Ammon's horn (tissue), 1 donor: Measurements from ENCODE around the gene RBM46.

Experiments
- DNase-seq: peaks from one replicate; pipeline ENCODE4 v3.0.0-alpha.2; 2016; ENCODE audit warnings: low spot score

Gene RBM46, protein sequence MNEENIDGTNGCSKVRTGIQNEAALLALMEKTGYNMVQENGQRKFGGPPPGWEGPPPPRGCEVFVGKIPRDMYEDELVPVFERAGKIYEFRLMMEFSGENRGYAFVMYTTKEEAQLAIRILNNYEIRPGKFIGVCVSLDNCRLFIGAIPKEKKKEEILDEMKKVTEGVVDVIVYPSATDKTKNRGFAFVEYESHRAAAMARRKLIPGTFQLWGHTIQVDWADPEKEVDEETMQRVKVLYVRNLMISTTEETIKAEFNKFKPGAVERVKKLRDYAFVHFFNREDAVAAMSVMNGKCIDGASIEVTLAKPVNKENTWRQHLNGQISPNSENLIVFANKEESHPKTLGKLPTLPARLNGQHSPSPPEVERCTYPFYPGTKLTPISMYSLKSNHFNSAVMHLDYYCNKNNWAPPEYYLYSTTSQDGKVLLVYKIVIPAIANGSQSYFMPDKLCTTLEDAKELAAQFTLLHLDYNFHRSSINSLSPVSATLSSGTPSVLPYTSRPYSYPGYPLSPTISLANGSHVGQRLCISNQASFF

DNA sequence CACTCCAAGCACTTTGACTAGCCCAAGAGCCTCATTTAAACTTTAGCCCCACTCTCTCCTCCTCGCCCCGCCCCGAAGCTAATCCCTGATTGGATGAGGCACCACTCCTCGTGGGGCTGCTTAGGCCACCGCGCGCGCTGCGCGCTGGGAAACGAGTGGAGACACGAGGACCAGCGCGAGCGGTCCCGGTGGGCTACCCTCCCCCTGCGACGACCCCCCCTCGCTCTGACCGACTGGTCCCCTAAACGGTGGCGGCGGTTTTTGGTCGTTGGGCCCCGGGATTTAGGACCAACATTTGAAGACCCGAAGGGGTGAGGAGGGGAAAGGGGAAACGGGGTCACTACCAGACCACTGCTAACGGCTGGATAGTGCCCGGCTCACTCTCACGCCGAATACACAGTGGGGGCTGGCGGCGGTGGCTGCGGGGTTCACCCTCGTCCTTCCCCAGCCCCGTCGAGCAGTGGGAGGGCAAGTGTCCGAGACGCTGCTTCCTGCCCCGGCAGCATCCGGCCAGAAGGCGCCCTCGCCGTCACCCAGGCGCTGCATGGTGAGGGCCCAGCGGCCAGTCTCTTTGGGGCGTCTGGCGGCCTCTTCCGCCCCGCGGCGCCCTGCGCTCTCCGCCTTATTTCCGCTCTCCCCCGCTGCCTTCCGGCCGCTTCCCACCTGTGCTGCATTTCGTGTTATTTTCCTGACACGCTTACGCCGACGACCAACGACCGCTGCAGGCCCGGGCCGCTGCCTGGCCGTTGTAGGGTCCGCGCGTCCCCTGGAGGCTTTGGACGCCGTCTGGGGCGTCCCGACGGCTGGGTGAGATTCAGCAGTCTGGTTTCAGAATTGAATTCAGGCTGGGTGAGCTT, at the start of gene RBM46:
TSS of gene RBM46 (plus strand) at position 147 of the 857 bp plus-strand sequence. CDS start 15,481 bp downstream, outside the sequence.
- no peak for DNase-seq

DNA sequence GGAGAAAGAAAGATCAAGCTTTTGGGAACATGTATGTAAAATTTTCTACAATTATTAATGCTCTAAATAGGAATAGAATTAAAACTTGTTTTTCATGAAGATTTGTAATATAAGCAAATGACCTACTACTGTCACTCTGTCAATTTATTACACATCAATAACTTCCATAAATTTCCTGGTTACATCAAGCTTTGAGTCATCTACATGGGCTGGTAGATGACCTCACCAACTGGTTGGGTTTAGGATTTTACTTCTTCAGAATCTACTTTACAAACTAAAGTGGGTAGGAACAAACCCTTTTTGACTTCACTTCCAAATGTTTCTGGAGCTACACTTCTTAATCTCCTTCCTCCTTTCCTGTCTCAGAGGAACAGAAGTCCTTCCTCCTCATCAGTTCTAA, 49.3 kb upstream of the RBM46 start:
- no peak for DNase-seq

DNA sequence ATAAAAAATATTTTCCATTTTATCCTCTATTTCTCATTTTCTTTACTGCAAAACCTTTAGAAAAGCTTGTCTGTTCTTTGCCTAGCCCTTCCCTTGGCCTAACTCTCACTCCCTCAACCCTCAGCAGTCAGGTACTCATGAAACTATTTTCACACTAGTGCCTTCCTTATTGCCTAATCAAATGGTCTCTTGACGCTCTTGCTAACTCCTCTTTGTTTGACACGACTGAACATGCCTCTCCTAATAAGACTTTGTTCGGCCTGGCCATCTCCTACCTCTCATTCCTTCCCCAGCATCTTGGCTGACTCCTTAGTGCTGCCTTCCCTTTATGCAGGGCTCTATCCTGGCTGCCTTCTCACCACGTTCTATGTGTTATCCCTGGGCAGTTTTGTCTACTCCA, 48.4 kb upstream of the RBM46 start:
- no peak for DNase-seq

DNA sequence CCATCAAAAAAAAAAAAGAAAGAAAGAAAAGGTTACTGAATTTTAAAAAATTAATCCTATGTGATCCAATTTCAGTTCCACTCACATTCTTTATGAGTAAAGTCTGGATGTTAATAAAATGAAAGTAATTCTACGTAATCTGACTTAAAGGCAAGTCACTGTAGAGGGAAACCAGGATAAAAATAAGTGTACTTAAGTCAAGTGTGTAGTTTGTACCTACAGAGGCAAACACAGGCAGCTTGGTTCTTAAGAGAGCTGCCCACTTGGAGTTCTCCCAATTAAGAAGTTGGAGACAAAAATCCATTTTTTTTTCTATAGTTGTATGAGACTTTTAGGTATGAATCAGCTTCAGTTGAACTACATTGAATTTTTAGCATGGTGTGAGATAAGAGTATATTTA, 44.3 kb upstream of the RBM46 start:
- no peak for DNase-seq

DNA sequence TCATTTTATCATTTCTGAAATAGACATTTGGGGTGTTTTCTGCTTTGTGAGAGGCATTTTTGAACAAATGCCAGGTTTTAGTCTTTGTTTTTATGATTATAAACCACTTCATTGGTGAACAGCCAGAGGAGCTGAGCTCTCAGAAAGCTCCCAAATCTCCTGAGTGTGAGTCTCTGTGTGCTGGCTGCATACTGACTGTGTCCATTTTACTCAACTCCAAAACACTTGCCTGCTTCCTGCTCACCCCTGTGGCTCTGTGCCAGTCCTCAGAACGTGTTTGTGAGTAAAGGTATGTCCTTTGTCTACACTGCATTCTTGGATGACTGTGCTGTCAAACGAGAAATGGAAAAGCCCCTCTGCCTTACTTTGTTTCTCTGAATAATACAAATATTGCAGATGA, 42.6 kb upstream of the RBM46 start:
- DNase-seq = no peak

DNA sequence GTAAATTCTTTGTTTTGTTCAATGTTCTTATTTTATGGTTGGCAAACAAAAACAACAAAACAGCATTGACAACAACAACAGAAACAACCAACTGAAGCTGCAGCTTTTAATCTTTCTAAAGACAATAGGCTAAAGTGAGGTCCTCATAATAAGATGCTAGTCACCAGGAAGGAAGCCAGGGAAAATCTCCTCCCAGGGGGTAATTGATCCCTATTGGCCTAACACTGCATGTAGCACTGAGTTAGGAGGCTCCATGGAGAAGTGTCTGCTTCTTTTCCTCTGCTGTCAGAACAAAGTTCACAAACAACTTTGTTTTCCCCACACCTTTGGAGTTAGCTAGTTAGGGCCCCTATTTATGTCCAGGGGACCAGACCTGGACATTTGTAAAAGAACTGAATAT, 42.0 kb upstream of the RBM46 start:
- DNase-seq = no peak

DNA sequence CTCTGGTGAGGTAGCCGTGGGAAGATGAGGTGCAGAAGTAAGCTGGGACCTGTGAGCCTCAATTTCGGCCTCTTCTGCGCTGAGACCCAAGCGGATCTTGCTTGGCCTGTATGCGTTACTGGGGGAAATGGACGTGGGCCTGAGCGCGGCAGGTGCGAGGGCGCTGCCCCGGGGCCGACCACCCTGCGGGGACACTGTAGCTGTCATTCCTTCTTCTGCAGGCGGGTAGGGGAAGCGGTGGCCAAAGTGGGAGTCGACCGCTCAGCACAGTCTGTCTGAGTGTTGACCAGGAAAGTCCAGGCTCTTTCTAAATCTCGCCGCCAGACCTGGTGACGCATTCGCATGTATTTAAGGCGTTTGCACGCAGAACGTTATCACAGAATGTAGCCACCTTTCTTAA, 40.6 kb upstream of the RBM46 start:
- DNase-seq = no peak

DNA sequence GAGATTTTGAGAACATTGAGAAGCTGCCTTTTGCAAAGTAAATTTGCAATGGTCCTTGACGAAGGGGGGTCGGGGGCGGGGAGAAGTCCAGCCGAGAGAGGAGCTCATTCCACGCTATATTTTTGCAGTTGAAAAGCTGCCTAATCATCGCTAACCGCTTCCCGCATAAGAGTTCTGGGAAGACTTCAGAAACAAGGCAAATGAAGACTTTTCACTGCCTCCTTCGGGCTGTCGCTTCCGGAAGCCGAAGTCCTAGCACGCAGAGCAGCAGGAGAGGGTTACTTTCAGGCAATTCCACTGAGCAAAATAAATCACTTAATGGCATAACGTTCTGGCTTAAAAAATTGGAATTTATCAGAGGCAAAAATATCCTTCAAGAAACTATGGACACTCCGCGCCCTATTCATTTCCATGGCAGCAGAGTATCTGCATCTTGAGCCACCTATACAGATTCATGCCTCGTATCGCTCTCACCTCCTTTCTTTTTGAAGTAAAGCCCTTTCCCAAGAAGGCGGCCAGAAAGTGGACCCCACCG, 39.9 kb upstream of the RBM46 start:
- DNase-seq = no peak

DNA sequence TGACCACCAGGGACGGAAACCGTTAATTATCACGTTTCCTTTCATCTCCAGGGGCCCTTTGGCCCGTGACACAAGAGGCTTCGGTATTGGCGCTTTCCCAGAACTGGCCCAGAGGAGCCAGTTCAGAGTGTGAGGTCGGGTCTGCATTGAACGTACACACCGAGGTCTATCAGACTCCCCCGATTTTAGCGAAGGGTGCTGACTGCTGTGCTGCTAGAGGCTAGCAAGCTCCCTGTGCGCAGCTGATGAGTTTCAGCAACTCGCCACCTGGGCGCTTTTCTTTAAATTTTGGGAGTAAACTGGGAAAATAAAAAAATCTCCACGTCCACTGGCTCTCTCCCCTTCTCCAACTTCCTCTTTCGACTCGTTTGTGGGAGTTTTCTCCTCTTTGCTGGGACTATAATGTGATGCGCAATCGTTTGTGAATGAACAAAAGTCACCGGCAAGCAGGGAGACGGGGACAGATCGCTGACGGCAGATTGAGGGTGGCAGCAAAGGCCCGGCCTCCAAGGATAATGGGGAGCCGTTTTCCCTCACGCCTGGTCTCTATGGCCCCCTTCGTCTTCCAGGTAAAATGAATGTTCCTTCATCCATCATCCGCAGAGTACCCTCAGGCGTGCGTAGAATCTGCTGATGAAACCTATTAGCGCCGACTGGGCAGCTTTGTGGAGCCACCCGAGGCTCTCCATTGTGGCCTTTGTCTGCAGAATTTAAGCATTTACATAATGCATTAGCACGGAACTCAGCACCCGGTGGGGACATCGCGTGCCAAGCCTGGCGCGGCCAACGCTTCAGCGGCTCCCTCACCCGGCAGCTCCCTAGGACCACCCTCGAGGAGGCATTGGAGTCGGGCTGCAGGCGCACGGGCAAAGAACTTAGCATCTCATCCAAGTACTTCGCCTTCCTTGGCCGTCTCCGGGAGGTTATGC, 38.9 kb upstream of the RBM46 start:
- peak; percentile 35 for DNase-seq

DNA sequence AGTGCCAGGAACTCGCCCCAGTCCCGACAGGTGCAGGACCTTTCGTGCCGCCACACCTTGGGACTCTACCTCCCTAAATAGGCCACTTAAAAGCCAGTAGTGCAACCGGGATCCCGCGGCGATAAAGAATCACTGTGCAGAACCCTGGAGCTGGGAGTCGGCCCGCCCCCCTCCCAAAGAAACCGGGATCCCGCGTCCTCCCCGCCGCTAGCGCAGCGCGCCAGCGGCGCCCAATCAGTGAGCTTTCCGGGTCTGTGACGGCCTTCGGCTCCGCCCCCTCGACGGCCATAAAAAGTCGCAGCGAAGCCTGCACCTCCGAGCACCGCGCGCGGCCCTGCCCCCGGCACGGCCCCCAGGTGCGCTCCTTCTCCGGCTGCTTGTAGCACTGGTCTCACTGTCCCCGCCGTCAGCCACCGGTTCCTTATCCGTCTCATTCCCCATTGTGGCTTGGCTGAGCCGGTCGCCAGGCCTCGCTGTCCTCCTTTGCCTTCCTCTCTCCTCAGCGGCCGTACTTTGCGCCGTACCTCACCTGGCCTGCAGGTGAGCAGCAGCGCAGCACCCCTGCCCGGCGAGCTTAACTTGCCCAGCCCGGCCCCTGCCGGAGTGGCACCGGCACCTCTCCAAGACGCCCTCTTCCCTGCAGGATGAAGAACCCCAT, 37.3 kb upstream of the RBM46 start, which contains the start of gene LRAT:
TSS of gene LRAT (plus strand) at position 318 of the 658 bp plus-strand sequence. CDS start at position 645, 327 bp downstream.
- peak; percentile 48 for DNase-seq

DNA sequence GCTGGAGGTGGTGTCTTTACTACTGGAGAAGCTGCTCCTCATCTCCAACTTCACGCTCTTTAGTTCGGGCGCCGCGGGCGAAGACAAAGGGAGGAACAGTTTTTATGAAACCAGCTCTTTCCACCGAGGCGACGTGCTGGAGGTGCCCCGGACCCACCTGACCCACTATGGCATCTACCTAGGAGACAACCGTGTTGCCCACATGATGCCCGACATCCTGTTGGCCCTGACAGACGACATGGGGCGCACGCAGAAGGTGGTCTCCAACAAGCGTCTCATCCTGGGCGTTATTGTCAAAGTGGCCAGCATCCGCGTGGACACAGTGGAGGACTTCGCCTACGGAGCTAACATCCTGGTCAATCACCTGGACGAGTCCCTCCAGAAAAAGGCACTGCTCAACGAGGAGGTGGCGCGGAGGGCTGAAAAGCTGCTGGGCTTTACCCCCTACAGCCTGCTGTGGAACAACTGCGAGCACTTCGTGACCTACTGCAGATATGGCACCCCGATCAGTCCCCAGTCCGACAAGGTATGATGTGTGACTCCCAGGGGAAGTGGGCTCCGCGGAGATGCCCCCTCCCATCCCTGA, 36.6 kb upstream of the RBM46 start:
- no peak for DNase-seq

DNA sequence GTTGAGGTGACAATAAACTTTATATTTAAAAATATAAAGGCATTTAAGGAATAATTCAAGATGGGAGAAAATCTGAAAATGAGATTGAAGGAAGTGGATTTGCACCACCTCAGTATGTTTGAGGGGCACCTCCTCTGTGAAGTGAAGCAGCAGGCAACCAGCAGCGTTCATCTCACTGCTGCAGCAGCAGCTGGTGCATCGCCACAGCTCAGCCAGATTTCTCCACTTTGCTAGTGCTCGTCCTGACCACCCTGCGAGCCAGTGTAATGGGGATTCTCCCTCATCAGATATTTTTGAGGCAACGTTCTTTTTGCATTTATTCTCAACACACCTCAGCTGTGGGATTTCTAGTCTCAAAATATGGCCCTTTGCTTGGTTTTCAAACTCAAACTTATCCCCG, 23.4 kb upstream of the RBM46 start:
- DNase-seq = no peak

DNA sequence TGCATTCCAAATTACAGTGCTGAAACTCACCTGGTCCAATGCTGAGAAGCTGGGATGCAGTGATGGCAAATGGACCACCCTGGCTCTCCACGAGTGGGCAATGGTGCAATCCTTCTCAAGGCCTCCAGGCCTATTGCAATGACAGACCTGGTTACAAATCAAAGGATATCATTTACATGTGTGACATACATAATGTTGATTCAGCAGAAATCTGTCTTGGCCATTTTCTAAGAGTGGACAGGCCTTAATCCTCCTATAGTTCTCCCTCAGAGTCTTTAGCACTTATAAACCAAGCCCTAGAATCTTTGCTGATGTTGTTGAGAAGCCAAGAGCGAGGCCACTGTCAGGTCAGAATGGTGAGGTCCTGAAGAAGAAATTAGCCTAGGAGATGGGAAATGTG, 20.2 kb upstream of the RBM46 start:
- DNase-seq = no peak

DNA sequence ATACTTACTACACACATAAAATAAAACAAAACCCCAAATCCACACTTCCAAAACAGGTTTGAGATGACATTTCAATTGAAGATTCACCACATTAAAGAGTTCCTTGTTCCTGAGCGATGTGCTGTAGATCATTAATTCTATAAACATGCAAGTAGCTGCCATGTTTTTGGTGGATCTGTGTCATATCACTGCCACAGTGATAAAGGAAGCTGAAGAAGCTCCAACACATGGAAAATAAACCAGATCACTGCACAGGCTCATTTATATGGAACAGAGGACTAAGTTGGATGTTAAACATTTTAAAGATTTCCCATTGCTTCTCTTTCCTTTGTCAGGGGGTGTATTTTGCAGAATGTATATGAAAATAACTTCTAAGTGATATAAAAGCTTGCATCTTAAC, 2.8 kb upstream of the RBM46 start:
- no peak for DNase-seq

DNA sequence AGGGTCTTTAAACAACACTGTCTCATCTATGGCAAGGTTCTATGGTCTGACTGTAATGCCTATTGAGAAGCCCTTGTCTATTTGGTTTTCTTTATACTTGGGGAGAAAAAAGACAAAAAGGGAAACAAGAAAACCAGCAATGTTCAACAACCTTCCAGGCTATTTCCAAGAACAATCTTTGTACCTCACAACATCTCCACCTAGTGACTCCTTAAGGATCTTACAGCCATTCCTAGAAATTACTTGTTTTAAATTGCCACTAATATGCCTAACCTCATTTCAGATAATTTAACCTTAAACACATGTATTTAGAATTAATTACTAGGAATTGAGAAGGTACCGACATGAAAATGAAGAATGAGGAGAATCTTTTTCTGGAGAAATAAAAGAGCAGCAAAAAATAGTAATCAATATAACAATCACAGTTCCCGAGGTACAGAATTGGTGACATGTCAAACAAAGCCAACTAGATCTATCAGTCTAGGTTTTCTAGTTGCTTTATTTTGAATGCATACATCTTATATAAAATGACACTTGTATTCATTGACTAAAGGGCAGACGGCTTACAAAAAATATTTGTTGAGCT, 1.6 kb upstream of the RBM46 start:
- DNase-seq = peak; percentile 56

DNA sequence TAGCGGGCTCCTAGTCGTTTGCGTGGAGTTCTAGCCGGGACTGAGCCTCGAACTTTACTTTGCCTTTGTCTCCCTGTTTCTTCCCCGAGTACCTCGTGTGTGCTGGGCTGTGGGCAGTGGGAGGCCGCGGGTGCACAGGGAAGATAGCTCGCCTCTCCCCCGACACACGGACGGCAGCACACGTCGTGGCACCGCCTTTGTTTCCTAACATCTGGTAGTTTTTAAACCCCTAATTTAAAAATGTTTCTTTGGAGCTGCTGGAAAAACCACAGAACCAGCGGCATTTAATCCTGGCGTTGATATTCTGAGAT, 866 bp downstream of the RBM46 start:
- DNase-seq = no peak

DNA sequence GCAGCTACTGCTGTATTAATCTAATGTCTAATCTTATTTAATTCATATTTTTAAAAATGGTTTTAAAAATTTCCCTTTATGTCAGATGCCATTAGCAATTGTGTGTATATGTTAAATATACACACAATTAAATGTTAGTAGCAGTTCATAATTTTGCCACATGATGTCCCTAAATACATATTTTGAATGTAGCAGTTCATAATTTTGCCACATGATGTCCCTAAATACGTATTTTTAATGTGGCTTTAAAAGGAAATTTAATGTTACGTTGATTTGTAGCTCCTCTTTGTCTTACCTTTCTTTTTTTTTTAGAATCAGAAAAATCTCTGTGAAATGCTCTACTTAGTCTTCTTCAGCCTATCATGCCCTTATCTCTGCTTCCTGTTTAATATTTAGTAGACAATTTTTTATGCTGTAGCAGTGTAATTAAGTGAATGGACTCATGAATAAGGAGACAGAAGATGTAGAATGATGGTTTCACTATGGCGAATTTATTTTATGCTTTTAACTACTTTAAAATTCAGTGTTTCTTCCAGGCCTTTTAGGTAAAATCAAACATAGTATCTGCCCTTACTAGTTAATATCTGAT, 26.1 kb downstream of the RBM46 start:
- peak; percentile 11 for DNase-seq

DNA sequence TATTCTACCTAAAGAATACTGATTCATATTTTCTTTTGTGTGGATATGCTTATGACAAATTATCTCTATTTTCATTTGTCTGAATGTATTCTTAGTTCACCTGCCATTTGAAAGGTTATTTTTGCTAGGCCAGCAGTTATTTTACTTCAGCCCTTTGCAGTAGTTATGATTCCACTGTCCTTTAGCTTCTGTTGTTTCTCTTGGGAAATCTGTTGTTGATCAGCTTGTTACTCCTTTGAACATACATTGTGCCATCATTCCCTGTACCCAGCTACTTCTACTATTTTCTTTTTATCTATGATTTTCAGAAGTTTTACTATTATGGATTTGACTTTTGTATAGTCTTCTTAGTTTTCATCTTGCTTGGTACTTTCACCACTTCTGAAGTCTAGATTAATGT, 37.2 kb downstream of the RBM46 start:
- DNase-seq = no peak

DNA sequence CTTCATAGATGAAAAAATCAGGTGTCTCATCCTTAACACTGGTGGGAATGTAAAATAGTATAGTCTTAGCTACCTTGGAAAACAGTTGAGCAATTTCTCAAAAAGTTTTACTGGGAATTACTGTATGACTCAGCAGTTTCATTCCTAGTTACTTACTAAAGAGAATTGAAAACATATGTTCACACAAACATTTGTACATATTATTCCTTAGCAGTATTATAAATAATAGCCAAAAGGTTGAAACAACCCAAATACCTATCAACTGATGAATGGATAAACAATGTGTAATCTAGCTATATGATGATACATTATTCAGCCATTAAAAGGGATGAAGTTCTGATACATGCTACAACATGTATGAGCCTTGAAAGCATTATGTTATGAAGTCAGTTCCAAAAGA, 41.7 kb downstream of the RBM46 start:
- DNase-seq = no peak

DNA sequence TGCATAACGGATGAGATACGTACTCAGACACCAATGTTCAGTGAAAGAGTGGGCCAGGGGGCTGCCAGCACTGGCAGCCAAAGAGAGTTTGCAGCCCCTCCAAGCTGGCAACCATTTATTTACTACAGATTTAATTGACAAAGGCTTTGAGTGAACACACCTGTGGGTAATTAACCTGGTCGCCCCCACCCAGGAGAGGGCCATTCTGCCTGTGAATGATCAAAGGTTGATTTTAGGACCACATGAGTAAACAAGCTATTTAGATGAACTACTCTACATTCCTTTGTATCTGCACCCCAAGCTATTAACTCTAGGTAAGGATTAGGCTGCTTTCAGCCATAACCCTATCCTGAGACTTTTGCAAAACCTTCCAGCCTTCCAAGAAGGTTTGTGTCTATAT, 55.0 kb downstream of the RBM46 start:
- DNase-seq = no peak
